Glutamatergic neuron (in vitro differentiated cells): Measurements from ENCODE around the gene MED29. TPM values are rescaled to one million over a fixed set of nuclear protein-coding genes. Genes with fewer than 3 reads are reported as not detected.

Source experiments
- DNase-seq: peaks from one replicate; pipeline ENCODE4 v3.0.0; 2022
- H3K27ac Mint-ChIP-seq: one replicate; pipeline ENCODE4 v1.8.0; 2020; ENCODE audit warnings: mild to moderate bottlenecking, mixed read lengths, inconsistent platforms; ENCODE audit not compliant: unreplicated experiment
- H3K27me3 Mint-ChIP-seq: one replicate; pipeline ENCODE4 v1.8.0; 2020; ENCODE audit warnings: mild to moderate bottlenecking, moderate library complexity, mixed read lengths, inconsistent platforms; ENCODE audit not compliant: unreplicated experiment
- H3K36me3 Mint-ChIP-seq: one replicate; pipeline ENCODE4 v1.8.0; 2020; ENCODE audit warnings: mild to moderate bottlenecking, mixed read lengths, inconsistent platforms; ENCODE audit not compliant: unreplicated experiment
- H3K4me1 Mint-ChIP-seq: one replicate; pipeline ENCODE4 v1.8.0; 2020; ENCODE audit warnings: mild to moderate bottlenecking, low read depth, mixed read lengths, inconsistent platforms; ENCODE audit not compliant: unreplicated experiment
- H3K4me3 Mint-ChIP-seq: one replicate; pipeline ENCODE4 v1.8.0; 2020; ENCODE audit warnings: mild to moderate bottlenecking, mixed read lengths, inconsistent platforms; ENCODE audit not compliant: unreplicated experiment
- H3K9me3 Mint-ChIP-seq: one replicate; pipeline ENCODE4 v1.8.0; 2020; ENCODE audit warnings: mild to moderate bottlenecking, moderate library complexity, mixed read lengths, inconsistent platforms; ENCODE audit not compliant: unreplicated experiment
- CTCF ChIP-seq: fragments of 200-600 bp; sonication (generic); IDR thresholded peaks from one replicate; pipeline ENCODE4 v1.5.0; 2021; ENCODE audit not compliant: partially characterized antibody, unreplicated experiment
- total RNA-seq: library from RNA; stranded (reverse); fragmentation: NEBNext Ultra II Directional; extraction: Animal tissue kit (Norgen Biotek cat#: 25700); gene quantifications from one replicate; pipeline ENCODE4 v1.2.1, GENCODE V29; 2021; ENCODE audit not compliant: unreplicated experiment

MED29 gene
- total RNA-seq, 1 donor from 2014 or later = 30.1 TPM

GRCh38 chr19:39401070-39401548 lies 9.9 kb downstream of the MED29 start:
- Mint-ChIP-seq H3K9me3 (peaks cover 19% of the 10 kb centered on the region), H3K4me1 (peaks cover 18% of the 10 kb centered on the region), H3K27me3 (peaks cover 13% of the 10 kb centered on the region), H3K4me3 (peak overlapping the region; percentile 81), H3K36me3 (no peaks in the 10 kb centered on the region), H3K27ac (peak overlapping the region; percentile 74)
- no peak for TF ChIP-seq CTCF
- no peak for DNase-seq

- Mint-ChIP-seq H3K9me3 (peaks cover 19% of the 10 kb centered on the region), H3K27ac (peak overlapping the region; percentile 74), H3K27me3 (peaks cover 15% of the 10 kb centered on the region), H3K36me3 (no peaks in the 10 kb centered on the region), H3K4me1 (peaks cover 20% of the 10 kb centered on the region), H3K4me3 (peak overlapping the region; percentile 81)
- no peak for TF ChIP-seq CTCF
- DNase-seq = no peak
Measured at GRCh38 chr19:39401549-39402345, 10.6 kb downstream of the MED29 start.

GRCh38 chr19:39402346-39403300 lies 11.4 kb downstream of the MED29 start:
- Mint-ChIP-seq H3K27ac (peak overlapping the region; percentile 74), H3K9me3 (peaks cover 19% of the 10 kb centered on the region), H3K4me1 (peaks cover 20% of the 10 kb centered on the region), H3K36me3 (no peaks in the 10 kb centered on the region), H3K27me3 (peaks cover 15% of the 10 kb centered on the region), H3K4me3 (peak overlapping the region; percentile 82)
- peak; percentile 61 for DNase-seq
- no peak for TF ChIP-seq CTCF

- peaks cover 19% of the 10 kb centered on the region for H3K9me3 Mint-ChIP-seq
- H3K4me1 Mint-ChIP-seq = peaks cover 21% of the 10 kb centered on the region
- DNase-seq = peak; percentile 60
- H3K27ac Mint-ChIP-seq = peak overlapping the region; percentile 89
- TF ChIP-seq CTCF = no peak
- H3K36me3 Mint-ChIP-seq = no peaks in the 10 kb centered on the region
- H3K4me3 Mint-ChIP-seq = peak overlapping the region; percentile 78
- peaks cover 13% of the 10 kb centered on the region for H3K27me3 Mint-ChIP-seq
Measured at GRCh38 chr19:39403331-39404312, 12.4 kb downstream of the MED29 start.
